MCF 10A (cell line): ENCODE data around the gene PLEKHA6. TPM values are rescaled to one million over a fixed set of nuclear protein-coding genes. Genes with fewer than 3 reads are reported as not detected.

Source experiments
- BruUV-seq: library from RNA; stranded (reverse); fragments of 400-500 nt; replicated peaks from 2 replicates; lab custom pipeline; 2021; lab: Mats Ljungman, UMichigan
- CTCF ChIA-PET: fragments of 300-600 bp; sonication (Branson Sonifier 250); formaldehyde crosslinking; extraction: SDS; loops from one replicate; lab custom pipeline; 2021; ENCODE audit warnings: antibody characterized with exemption, inconsistent platforms; lab: Yijun Ruan, JAX
- POLR2A ChIA-PET: fragments of 300-600, 350-650 bp; sonication (Branson Sonifier 250); formaldehyde crosslinking; extraction: SDS; loops from one replicate; lab custom pipeline; 2020; ENCODE audit warnings: antibody characterized with exemption, inconsistent platforms; lab: Yijun Ruan, JAX
- DNase-seq: peaks from one replicate; pipeline ENCODE4 v3.0.0-alpha.2; 2018; ENCODE audit not compliant: unreplicated experiment
- H3K27ac Mint-ChIP-seq: one replicate; pipeline ENCODE4 v1.8.0; 2022; ENCODE audit warnings: mild to moderate bottlenecking, low read depth, mixed read lengths; ENCODE audit not compliant: unreplicated experiment
- H3K27me3 Mint-ChIP-seq: one replicate; pipeline ENCODE4 v1.8.0; 2022; ENCODE audit warnings: mixed read lengths; ENCODE audit not compliant: insufficient read depth, unreplicated experiment
- H3K36me3 Mint-ChIP-seq: one replicate; pipeline ENCODE4 v1.8.0; 2022; ENCODE audit warnings: mild to moderate bottlenecking, moderate library complexity, mixed read lengths; ENCODE audit not compliant: insufficient read depth, unreplicated experiment
- H3K4me1 Mint-ChIP-seq: one replicate; pipeline ENCODE4 v1.8.0; 2022; ENCODE audit warnings: mixed read lengths; ENCODE audit not compliant: insufficient read depth, unreplicated experiment
- H3K4me3 Mint-ChIP-seq: one replicate; pipeline ENCODE4 v1.8.0; 2022; ENCODE audit warnings: mild to moderate bottlenecking, moderate library complexity, mixed read lengths; ENCODE audit not compliant: unreplicated experiment
- H3K9me3 Mint-ChIP-seq: one replicate; pipeline ENCODE4 v1.8.0; 2022; ENCODE audit warnings: mixed read lengths; ENCODE audit not compliant: unreplicated experiment
- CTCF ChIP-seq: fragments of 200-600 bp; IDR thresholded peaks from one replicate; pipeline ENCODE4 v1.8.0; 2022; ENCODE audit warnings: antibody characterized with exemption, mild to moderate bottlenecking; ENCODE audit not compliant: unreplicated experiment
- intact Hi-C: fragments of 100-400 bp; cut with micrococcal nuclease; formaldehyde crosslinking; loops from 2 replicates; pipeline ENCODE4 v1.14.1; 2022
- total RNA-seq: library from RNA; stranded (reverse); gene quantifications from 2 replicates; pipeline ENCODE4 v1.2.3, GENCODE V29; 2022

The PLEKHA6 gene
- total RNA-seq, 1 experiment from 2014 or later: 75.9 TPM

GRCh38 chr1:204190212-204191211 is 169.2 kb downstream of the PLEKHA6 start:
- POLR2A ChIA-PET: interaction anchor here (0.9 to 1.5 kb wide), 5 partner anchors 15 to 116 kb away, joined by 3 to 5 read pairs (median 3); no protein-coding TSS in a partner anchor
- CTCF ChIA-PET: interaction anchor here (0.6 to 6.5 kb wide), 10 partner anchors 16 to 802 kb away, joined by 3 to 68 read pairs (median 4); no protein-coding TSS in a partner anchor
- peaks cover 6% of the 10 kb centered on the region for H3K9me3 Mint-ChIP-seq
- no peak overlapping the region for H3K27ac Mint-ChIP-seq
- no peaks in the 10 kb centered on the region for H3K4me1 Mint-ChIP-seq
- peaks cover 66% of the 10 kb centered on the region for H3K27me3 Mint-ChIP-seq
- no peak for TF ChIP-seq CTCF
- no TSS peak for BruUV-seq
- DNase-seq: no peak
- no peak overlapping the region for H3K4me3 Mint-ChIP-seq
- intact Hi-C loops: no loop called here
- H3K36me3 Mint-ChIP-seq: peaks cover 5% of the 10 kb centered on the region

GRCh38 chr1:204188959-204189639 is 170.6 kb downstream of the PLEKHA6 start:
- peaks cover 5% of the 10 kb centered on the region for H3K36me3 Mint-ChIP-seq
- no peak overlapping the region for H3K27ac Mint-ChIP-seq
- no peaks in the 10 kb centered on the region for H3K9me3 Mint-ChIP-seq
- intact Hi-C loops: no loop called here
- no TSS peak for BruUV-seq
- ChIA-PET POLR2A (interaction anchor here (1.2 to 1.9 kb wide), 2 partner anchors 17 kb away, joined by 3 to 5 read pairs; no protein-coding TSS in a partner anchor), CTCF (interaction anchor here (0.6 to 6.5 kb wide), 6 partner anchors 9 to 338 kb away, joined by 3 to 68 read pairs (median 12); no protein-coding TSS in a partner anchor)
- TF ChIP-seq CTCF: no peak
- no peak overlapping the region for H3K4me3 Mint-ChIP-seq
- peaks cover 55% of the 10 kb centered on the region for H3K27me3 Mint-ChIP-seq
- no peaks in the 10 kb centered on the region for H3K4me1 Mint-ChIP-seq
- DNase-seq: no peak

- CTCF ChIA-PET: interaction anchor here (0.6 to 6.1 kb wide), 6 partner anchors 12 to 620 kb away, joined by 3 to 46 read pairs (median 8); no protein-coding TSS in a partner anchor
- Mint-ChIP-seq H3K36me3 (peaks cover 5% of the 10 kb centered on the region), H3K4me3 (no peak overlapping the region), H3K27ac (no peak overlapping the region), H3K4me1 (no peaks in the 10 kb centered on the region), H3K27me3 (peaks cover 36% of the 10 kb centered on the region), H3K9me3 (no peaks in the 10 kb centered on the region)
- BruUV-seq: no TSS peak
- DNase-seq: no peak
- POLR2A ChIA-PET: no interaction called here
- no peak for TF ChIP-seq CTCF
- intact Hi-C loops: no loop called here
These were observed 173.1 kb downstream of the PLEKHA6 start for GRCh38 chr1:204186597-204186996.
